Measurements from ENCODE around the gene BAZ2B.

The BAZ2B gene

DNA sequence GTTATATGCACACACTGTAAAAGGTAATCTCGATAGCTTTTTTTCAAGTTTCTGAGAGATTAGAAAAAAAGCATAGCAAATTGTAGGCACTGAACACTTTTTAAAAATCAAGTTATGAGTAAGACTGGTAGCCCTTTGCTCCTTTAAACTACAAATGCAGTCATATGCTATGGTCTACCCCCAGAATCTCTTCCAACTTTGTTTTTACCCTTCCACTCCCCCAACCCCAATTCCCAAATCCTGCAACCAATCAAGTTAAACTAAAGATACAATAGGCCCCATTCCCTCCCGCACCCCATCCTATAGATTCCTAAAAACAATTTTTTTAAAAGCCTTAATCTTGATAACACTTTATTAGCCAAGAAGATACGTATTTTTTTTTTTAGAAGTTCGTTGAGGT, 752 bp upstream of the BAZ2B start:
- no peak for ATAC-seq
- no peak for DNase-seq

DNA sequence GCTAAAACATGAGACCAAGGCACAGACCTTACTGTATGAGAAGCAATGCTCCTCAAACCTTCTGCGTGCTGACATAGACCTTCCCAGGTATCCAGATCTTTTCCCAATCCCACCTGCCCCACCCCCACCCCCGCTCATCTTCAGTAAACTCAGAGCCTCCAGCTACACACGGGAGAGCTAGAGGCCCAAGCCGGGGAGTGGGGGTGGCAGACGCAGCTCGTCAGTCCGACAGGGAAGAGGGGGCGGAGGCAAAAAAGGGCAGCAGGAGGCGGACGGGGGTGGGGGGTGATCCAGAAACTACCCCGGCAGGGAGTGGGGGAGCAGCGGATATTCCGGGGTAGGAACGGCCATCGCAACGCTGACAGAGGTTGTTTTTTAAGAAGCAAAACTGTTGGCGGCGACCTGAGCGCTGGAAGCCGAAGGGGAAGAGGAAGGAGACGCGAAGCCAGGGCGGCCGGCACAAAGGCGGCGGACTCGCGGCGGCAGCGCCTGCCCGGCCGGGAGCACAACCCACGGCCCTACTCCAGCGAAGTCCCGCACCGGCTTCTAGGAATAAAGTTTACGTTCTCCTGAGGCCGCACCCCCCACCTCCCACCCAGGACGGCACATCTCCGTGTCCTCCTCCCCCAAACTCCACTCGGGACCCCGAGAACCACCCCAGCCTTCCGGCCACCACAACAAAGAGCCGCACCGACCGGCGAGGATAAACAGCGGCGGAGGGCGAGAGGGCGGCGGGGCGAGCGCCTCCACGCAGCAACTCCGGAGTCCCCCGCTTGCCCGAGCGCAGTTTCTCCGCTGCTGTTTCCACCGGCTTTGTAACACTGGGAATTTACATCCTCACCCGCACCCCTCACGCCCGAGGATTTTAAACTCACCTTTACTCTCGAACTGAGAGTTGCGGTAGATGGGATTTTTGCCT, 722 bp downstream of the BAZ2B start:
- ATAC-seq (peak; percentile 79), DNase-seq (peak; percentile 52)

DNA sequence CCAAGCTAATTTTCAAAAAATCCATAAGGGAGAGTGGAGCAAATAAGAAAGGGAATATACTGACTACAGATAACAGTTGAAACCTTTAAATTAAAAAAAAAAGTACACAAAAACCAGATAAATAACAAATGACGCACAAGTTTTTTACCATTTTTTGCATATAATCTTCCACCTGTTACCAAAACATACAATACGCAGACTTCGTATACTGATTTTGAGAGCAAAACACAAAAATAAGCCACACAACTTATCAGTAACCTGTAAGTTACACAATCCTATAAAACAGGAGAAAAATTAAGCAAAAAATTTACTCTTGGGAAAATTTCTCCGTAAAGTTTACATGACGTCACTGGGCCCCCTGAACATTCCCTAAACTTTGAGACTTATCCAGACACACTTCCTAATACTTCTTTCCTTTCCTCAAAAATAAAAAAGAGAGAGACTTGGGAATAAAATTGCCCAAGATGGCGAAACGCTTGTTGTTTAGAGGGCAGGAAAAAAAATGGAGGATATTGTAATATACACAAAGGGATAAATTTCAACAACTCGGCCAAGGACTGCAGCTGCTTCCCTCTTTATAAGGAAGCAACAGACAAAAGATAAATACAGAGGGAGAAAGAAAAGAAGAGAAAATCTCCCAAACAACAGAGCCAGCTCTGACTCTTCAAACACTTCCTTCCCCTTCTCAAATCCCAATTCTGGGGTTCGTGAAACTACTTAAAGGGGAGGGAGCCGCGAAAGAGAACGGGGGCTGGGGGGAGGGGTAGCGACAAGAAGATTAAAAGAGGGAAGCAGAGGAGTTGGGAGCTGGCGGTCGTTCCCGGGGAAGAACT, 1.6 kb downstream of the BAZ2B start:
- DNase-seq (no peak), ATAC-seq (no peak)

DNA sequence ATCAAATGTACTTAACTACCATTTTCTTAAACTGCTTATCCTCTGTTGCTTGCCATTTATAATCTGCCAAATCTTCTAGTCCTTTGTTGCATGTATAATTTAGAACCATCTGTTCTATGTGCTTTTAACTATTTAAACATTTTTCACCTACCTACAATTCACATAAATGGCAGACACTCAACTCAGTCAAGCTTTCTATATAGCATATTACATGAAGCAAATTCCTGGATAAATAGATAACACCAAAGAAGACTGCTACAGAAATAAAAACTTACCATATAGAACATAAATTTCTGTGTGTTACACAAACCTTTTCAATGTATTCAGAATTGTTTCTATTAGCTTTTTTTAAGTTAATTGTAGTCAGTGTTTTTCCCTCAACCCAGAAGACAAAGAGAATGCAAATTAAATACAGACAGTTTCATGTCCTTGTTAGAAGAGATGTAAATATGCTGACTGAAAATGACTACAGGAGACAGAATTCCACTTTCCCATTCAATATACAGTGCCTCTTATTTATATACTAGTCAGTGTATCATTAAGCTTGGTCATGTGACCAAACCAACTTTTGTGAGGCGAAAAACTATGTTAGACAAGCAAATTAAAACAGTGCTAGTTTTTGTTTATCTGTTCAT, 2.6 kb downstream of the BAZ2B start:
- DNase-seq (no peak), ATAC-seq (no peak)

DNA sequence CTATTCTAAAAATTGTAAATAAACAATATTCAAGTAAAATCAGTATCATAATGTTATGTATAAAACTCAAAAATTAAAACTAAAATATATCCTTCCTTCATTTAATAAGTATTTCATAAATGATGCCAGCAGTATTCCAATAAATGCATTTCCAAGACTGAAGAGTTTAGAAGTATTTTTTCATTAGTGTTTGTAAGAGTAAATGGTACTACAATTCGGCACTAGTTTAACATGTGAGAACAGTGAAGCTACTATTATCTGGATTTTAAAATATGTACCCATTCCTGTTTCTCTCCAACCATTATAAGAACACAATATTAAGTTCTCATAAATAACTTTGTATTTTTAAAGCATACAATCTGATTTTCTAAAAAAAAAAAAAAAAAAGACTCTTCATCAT, 3.3 kb downstream of the BAZ2B start:
- ATAC-seq (no peak), DNase-seq (no peak)

DNA sequence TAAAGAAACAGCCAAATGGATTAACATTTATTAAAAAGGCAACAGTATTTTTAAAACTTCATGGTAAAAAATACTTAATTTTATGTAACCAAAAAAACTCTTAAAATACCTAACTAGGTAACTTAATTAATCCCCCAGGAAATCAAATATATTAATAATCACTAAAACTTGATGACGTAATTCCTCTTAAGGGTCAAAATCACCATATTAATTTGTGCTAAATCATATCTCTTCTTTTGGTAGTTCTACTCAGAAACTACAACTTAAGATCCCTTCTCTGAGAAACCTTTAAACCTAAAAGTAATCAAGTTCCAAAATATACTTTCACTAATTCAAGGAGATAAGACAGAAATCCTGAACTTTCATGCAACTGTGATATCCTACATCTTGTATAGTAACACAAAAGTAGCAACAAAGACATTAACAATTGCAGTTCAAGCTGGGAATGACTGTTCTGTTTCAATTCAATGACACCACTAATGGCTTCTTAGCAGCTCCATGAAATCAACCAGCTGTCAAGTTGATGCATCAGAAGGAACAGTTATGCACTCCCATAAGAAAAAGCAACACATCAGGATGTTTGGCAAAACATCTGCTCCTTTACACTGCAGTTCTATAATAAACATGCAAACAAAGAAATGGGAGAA, 4.0 kb downstream of the BAZ2B start:
- ATAC-seq: no peak
- DNase-seq: no peak

DNA sequence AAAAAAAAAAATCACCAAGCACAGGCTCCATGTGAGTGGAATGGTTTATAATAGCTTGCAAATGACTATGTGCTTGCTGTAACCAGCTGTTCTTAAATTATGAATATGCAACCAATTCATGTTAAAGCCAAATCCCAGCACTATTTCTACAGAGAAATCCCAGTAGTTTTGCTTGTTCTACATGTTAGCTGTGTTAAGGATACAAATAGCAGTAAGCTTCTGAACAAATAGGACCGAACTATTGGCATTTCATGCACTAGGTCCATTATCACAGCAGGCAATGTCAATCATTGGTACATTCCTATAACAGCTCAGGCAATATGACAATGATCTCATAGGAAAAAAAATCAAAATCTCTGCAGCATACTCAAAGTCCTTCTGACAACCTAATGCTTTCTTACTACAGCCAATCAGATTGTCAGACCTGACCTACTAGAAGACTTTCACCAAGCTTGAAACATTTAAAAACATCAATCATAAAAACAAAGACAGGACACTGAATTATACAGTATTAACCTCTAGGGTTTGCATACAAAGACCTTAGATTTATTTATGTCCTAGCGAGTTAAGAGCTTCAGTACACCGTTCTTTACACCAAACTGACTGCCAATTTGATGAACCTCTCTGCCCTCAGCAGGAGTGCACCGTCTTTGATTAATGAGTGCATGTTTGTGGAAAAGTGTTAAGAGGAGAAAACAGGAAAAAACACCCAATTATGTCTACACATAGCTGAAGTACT, 6.4 kb downstream of the BAZ2B start:
- DNase-seq (no peak), ATAC-seq (no peak)

DNA sequence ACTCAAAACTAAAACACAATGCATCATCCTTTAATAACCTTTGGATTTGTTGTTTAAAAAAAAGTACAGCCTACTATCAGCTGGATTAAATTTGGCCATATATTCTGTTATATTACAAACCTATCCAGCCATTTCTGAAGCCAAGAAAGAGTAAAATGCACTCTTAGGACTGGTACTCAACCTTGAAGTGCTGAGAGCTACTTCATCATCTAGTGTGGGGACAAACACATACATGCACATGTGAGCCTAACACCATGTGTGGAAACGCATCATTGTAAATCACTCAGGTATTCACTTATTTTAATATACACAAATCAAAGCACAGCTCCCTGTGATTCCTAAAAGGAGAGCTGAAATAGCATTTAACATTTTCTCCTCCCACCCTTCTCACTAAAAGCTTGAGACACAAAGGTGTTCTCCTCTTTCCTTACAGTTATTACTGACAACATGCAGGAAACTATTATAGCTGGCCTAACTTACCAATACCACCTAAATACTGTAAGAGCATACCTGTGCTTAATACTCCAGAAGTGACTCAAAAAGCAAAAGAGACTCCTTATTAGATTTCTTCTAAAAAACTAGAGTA, 7.5 kb downstream of the BAZ2B start:
- no peak for ATAC-seq

DNA sequence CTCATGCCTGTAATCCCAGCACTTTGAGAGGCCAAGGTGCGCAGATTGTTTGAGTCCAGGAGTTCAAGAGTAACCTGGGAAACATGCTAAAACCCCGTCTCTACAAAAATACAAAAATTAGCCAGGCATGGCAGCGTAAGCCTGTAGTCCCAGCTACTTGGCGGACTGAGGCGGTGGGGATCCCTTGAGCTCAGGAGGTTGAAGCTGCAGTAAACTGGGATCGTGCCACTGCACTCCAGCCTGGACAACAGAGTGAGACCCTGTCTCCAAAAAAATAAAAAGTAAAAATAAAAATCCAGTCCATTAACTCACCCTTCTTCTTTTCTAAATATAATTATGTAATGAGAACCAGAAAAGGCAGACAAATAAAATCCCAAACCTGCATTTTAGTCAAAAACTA, 8.2 kb downstream of the BAZ2B start:
- no peak for ATAC-seq
- DNase-seq: no peak

More for the DNA sequence above, 7.5 kb downstream of the BAZ2B start:
- no peak for DNase-seq

DNA sequence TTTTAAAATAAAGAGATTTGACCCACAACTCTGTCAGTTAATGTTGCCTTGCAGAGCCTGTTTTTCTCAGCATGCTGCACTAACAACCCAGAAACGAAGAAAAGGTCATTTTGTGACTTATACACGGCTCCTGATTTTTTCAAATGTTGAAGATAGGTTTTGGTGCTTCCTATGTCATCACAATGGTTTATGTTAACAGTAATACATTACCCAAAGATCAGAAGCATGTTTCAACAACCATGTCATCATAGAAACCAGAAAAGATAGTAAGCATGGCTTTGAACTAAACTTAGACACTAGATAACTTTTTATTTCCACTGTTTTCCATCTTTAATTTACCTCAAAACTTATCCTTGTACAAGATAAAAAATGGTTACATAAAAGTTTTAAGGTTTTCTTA, 10.1 kb downstream of the BAZ2B start:
- DNase-seq (no peak), ATAC-seq (no peak)

DNA sequence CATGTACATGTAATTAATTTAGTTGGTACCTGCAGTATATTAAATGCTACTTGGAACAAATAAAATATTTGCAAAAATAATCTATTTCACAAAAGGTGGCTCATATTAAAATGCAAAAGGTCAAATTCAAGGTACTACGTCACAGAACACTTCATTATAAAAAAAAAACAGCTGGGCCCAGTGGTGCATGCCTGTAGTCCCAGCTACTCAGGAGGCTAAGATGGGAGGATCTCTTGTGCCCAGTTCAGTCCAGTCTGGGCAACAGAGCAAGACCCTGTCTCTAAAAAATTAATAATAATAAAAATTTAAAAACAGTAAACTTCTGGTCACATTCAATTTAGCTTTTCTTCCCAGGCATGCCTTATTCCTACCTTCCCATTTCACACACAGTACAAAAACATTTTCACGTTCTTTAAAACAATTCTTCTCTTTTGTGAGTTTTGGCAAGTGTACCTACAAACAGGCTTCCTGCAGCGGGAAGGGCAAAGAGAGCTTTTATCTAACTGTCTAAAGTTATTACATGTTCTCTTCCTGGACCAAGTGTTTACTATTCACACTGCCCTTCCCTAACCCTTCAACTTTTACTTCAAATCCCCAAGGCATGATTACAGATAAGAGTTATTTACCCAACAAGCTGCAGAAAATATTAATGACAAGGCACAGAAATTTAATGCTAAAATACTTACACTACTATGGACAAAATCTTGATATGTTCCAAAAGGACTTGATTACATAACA, 10.7 kb downstream of the BAZ2B start:
- no peak for DNase-seq
- ATAC-seq: no peak

DNA sequence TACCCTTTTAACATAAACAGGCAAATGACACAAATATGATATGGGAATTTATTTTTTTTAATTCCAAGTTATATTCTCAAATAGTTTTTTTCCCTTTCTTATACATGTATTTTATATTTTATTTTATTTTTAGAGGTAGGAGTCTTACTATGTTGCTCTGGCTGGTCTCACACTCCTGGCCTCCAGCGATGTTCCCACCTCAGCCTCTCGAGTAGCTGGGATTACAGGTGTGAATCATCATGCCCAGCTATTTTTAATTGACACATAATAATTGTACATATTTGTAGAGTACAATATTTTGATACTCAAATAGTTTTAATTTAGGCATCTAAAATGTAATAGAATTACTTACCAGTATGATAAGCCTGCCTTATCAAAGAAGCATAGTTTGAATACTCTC, 12.2 kb downstream of the BAZ2B start:
- ATAC-seq (no peak), DNase-seq (no peak)

DNA sequence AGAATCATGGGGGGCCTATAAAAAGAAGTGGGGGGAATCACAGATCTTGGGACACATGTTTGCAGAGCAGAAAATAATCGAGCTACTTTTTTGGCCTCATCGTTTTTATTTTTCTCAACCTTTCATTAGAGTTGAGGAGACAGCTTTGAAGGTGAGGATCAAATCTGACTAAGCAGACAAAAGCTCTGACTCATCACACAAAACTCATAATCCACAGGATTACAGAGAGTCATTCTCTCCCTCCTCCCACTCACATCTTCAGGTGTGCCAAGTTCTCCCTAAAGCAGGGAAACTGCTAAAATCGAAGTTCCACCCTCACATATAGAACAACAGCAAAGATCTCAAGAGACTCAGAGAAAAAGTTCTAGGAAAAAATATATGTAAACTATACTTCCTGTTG, 15.6 kb downstream of the BAZ2B start:
- DNase-seq (no peak), ATAC-seq (no peak)

DNA sequence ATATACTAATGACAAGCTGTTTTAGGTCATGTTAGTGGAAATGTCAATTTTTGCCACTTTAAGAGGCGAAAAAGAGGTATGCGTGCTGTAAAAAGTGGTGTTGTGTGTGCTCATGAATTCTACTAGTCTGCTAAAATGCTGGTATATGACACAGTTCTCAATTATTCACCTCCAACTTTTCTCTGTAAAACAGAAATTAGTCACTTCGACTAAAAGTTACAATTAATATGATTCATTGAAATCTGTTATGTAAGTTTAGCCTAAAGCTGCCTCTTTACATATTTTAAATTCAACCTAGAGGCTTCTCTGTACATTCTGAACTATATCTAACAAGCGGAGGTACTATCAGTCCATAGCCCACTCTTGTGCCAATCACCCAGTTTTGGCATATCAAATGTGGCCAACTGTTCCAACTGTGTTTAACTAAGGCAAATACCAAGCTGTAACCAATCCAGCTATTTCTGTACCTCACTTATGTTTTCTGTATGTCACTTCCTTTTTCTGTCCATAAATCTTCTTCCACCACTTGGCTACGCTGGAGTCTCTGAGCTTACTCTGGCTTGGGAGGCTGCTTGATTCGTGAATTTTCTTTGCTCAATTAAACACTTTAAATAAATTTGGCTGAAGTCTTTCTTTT, 20.8 kb downstream of the BAZ2B start:
- DNase-seq (no peak), ATAC-seq (no peak)

DNA sequence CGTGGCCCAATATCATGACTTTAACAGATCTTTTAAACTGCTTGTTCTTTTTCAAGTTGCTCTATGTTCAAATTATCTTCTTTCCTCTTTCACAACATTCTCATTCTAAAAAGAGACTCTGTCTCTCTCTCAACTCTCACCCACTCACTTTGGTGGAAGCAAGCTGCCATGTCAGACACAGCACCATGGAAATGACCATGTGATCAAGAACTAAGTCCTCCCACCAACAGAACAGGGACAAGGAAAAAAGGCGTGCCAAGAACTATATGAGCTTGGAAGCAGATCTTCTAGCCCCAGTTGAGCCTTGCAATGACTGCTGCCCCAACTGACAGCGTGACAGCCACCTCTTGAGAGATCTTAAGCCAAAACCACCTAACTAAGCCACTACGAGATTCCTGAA, 23.9 kb downstream of the BAZ2B start:
- DNase-seq: no peak
- no peak for ATAC-seq

DNA sequence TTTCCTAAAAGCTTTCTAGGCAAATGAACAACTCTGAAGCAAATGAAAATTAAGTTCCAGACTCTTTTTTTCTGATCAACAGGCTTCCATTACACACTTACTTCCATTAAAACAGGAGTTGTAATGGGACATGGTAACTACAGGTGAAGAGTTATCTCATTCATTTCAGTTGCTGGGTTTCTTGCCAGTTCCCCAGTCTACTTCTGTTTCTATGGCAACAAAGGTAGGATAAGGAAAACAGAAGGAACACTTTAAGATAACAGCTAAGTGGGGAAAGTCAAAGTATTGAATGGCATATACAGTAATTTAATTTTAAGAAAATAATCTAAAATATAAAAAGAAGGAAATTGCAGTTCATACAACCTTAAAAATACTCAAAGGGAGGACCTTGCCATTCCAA, 25.1 kb downstream of the BAZ2B start:
- DNase-seq: no peak
- no peak for ATAC-seq

DNA sequence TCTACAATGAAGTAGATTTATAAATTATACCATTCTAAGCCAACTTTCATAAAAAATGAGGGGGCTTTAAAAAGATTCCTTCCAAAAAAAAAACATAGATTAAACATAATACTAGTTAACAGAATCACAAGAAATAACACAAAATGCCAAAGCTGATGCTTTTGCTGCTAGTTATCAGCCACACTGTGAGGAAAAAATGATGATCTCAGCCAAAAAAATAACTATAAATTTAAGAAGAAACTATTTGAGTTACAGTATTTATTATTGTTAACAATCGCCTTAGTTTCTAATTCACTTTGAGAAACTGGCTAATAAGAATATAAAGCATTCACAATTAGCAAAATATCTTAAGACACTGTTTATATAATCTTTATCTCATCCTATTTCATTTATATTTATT, 27.1 kb downstream of the BAZ2B start:
- no peak for DNase-seq
- no peak for ATAC-seq

DNA sequence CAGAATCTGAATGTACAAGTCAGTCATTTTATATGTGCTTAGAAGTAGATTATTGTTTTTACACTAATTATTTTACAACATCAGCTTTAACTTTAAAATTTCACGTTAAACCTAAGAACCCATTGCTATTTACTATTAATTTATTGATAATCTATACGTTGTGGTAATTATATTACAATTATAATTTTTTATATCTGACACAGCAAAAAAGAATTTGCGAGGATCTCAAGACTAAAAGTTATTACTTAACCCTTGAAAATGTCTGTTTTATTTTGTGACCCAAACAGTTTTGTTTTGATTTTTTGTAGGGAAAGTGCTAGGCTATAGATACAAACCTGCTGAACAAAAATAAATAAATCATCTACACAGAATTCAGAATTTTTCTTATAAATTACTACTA, 30.3 kb downstream of the BAZ2B start:
- no peak for ATAC-seq
- DNase-seq: no peak

DNA sequence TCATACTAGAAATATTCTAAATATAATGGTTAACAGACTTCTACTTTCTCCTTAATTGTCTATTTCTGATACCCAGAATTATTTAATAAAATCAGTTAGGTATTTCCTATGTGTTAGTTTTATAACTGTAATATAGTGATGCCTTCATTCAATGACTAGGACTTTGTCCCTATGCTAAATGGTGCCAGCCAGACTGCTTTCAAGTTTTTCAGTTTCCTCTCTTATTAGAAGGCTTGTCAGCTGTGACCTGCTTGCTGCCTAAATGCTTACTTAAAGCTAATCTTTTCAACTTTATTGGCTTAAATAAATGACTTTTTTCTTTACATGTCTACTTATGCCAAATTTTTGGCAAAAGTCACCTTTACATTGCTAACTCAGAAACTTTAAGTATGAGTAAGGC, 30.7 kb downstream of the BAZ2B start:
- no peak for ATAC-seq
- no peak for DNase-seq

DNA sequence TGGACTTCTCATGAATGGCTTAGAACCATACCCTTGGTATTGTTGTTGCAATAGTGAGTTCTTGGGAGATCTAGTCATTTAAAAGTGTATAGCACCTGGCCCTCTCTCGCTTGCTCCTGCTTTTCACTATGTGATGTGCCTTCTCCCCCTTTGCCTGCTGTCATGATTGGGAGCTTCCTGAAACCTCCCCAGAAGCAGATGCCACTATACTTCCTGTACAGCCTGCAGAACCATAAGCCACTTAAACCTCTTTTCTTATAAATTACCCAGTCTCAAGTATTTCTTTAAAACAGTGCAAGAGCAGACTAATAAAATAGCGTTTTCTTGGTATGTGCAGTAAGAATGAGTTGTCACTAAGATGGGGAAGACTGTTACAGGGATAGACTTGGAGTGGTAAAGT, 31.6 kb downstream of the BAZ2B start:
- no peak for DNase-seq
- ATAC-seq: no peak
